Kidney epithelial cell (primary cell): ENCODE data around the gene UCP2. TPM values are rescaled to one million over a fixed set of nuclear protein-coding genes. Genes with fewer than 3 reads are reported as not detected.

Experiments
- DNase-seq: peaks from one replicate; pipeline ENCODE4 v3.0.0-alpha.2; 2010; ENCODE audit warnings: low read depth
- H3K27me3 ChIP-seq: 2 replicates; pipeline ENCODE4 v1.6.0; 2011; ENCODE audit warnings: low read length; ENCODE audit not compliant: control insufficient read depth, insufficient read depth
- H3K36me3 ChIP-seq: 2 replicates; pipeline ENCODE4 v1.5.1; 2011; ENCODE audit warnings: low read length; ENCODE audit not compliant: control insufficient read depth, insufficient read depth
- H3K4me3 ChIP-seq: 2 replicates; pipeline ENCODE4 v1.5.1; 2011; ENCODE audit warnings: low read depth, mild to moderate bottlenecking, control low read depth, low read length
- total RNA-seq: library from RNA; depleted of rRNA; stranded (reverse); fragments of >200 nt; gene quantifications from 2 replicates; pipeline ENCODE4 v1.2.3, GENCODE V29; 2015
- TF ChIP-seq, protein P1 (sequence below): IDR thresholded peaks from 2 replicates; pipeline ENCODE4 v1.5.1; 2011; ENCODE audit warnings: mild to moderate bottlenecking, moderate library complexity, low read length, control low read depth, inconsistent platforms; ENCODE audit not compliant: insufficient read depth, poor library complexity, severe bottlenecking

Gene UCP2
- total RNA-seq, 1 donor from 2014 or later, result 13.0 TPM

- no peaks in the 10 kb centered on the region for H3K27me3 ChIP-seq
- peak; percentile 78 for DNase-seq
- H3K4me3 ChIP-seq, result peak overlapping the region; percentile 68
- TF ChIP-seq, protein P1, sequence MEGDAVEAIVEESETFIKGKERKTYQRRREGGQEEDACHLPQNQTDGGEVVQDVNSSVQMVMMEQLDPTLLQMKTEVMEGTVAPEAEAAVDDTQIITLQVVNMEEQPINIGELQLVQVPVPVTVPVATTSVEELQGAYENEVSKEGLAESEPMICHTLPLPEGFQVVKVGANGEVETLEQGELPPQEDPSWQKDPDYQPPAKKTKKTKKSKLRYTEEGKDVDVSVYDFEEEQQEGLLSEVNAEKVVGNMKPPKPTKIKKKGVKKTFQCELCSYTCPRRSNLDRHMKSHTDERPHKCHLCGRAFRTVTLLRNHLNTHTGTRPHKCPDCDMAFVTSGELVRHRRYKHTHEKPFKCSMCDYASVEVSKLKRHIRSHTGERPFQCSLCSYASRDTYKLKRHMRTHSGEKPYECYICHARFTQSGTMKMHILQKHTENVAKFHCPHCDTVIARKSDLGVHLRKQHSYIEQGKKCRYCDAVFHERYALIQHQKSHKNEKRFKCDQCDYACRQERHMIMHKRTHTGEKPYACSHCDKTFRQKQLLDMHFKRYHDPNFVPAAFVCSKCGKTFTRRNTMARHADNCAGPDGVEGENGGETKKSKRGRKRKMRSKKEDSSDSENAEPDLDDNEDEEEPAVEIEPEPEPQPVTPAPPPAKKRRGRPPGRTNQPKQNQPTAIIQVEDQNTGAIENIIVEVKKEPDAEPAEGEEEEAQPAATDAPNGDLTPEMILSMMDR, result no peak
- peaks cover under 1% of the 10 kb centered on the region for H3K36me3 ChIP-seq
Observed at GRCh38 chr11:73982990-73983740, 522 bp upstream of the UCP2 start.

DNA sequence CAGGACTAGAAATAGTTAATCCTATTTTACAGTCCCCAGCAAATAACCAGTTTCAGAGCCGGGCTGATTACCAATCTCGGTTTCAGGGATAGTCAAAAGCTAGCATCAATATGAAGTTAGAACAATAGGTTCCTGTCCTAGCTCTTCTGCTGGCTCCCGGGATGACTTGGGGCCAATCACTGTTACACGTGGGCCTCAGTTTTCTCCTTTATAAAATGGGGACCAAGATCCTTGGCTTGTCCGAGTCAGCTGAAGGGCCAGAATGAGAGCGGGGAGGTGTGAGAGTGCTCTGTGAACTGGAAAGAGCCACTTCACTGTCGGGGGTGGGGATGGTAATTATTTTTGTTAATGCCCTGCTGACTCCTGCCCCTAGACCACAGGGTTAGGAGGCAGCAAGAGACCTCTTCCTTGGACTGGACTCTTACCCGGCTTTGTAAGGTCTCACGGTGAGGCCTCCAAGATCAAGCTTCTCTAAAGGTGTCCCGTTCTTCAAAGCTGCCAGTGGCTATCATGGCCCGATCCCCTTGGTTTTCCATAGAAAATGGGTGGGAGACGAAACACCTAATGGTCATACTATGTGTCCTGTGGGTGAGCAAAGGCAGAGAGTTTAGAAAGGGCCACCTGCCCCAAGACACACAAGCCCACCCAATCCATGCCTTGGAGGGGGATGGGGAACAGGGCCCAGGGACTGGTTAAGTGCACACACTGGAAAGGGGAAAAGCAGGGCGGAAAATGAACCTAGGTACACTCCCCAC is 1.4 kb downstream of the UCP2 start:
- TF ChIP-seq, protein P1, result no peak
- Histone ChIP-seq H3K27me3 (no peaks in the 10 kb centered on the region), H3K36me3 (peaks cover 9% of the 10 kb centered on the region), H3K4me3 (peak overlapping the region; percentile 68)
- no peak for DNase-seq

GRCh38 chr11:73980001-73980961 is 2.4 kb downstream of the UCP2 start:
- H3K36me3 ChIP-seq, result peaks cover 9% of the 10 kb centered on the region
- H3K4me3 ChIP-seq, result no peak overlapping the region
- DNase-seq, result peak; percentile 31
- H3K27me3 ChIP-seq, result no peaks in the 10 kb centered on the region
- TF ChIP-seq, protein P1, result no peak

GRCh38 chr11:73978576-73979086 is 4.0 kb downstream of the UCP2 start:
- no peak for DNase-seq
- no peak overlapping the region for H3K4me3 ChIP-seq

More at GRCh38 chr11:73978576-73979086, 4.0 kb downstream of the UCP2 start:
- TF ChIP-seq, protein P1, result no peak
- peaks cover 11% of the 10 kb centered on the region for H3K36me3 ChIP-seq
- no peaks in the 10 kb centered on the region for H3K27me3 ChIP-seq
